Gastrocnemius medialis (tissue), 4 donors: Measurements from ENCODE around the gene IL23A. TPM values are rescaled to one million over a fixed set of nuclear protein-coding genes. Genes with fewer than 3 reads are reported as not detected.

Source experiments
- ATAC-seq, 2 donors: fragments of 150-250 bp; one replicate each; pipeline ENCODE4 v1.9.1; 2016
- DNase-seq, 2 donors: peaks; one replicate each; pipeline ENCODE4 v3.0.0-alpha.2; 2019
- H3K27ac ChIP-seq, 4 donors: fragments of 200-600 bp; sonication (generic); 1 replicate in 1 of 4; 2 replicates in 3 of 4; pipeline ENCODE4 v1.5.1; 2016 to 2018; ENCODE audit warnings: mild to moderate bottlenecking in 2 of 4, moderate library complexity in 1 of 4
- H3K27me3 ChIP-seq, 3 donors: fragments of 200-600 bp; sonication (generic) in 2 of 3; 1 replicate in 1 of 3; 2 replicates in 2 of 3; pipeline versions ENCODE4 v1.5.1 to v1.6.0; 2016 to 2019; ENCODE audit warnings: mild to moderate bottlenecking in 1 of 3, moderate library complexity in 1 of 3
- H3K36me3 ChIP-seq, 2 donors: fragments of 200-600 bp; sonication (generic) in 1 of 2; one replicate each; pipeline ENCODE4 v1.5.1; 2017 to 2018
- H3K4me1 ChIP-seq, 2 donors: fragments of 200-600 bp; sonication (generic) in 1 of 2; one replicate each; pipeline ENCODE4 v1.5.1; 2016 to 2017; ENCODE audit warnings: mild to moderate bottlenecking in 2 of 2
- H3K4me3 ChIP-seq, 4 donors: fragments of 200-600 bp; sonication (generic) in 3 of 4; 1 replicate in 1 of 4; 2 replicates in 3 of 4; pipeline ENCODE4 v1.5.1; 2016 to 2019; ENCODE audit warnings: mild to moderate bottlenecking in 2 of 4
- H3K9me3 ChIP-seq, 3 donors: fragments of 200-600 bp; sonication (generic) in 2 of 3; 1 replicate in 1 of 3; 2 replicates in 2 of 3; pipeline ENCODE4 v1.5.1; 2016 to 2019
- POLR2A ChIP-seq, 2 donors: fragments of 450-650 bp; IDR thresholded peaks; one replicate each; pipeline ENCODE4 v1.6.1; 2017; ENCODE audit warnings: antibody characterized with exemption in 2 of 2, mild to moderate bottlenecking in 2 of 2, moderate library complexity in 2 of 2
- in situ Hi-C, 4 donors: fragments of 200-750 bp; cut with MboI; loops; one replicate each; pipeline versions ENCODE4 v1.15.0 to v1.8.0; 2017; ENCODE audit warnings: low sequenced_read_pairs in 4 of 4
- intact Hi-C: fragments of 100-400 bp; cut with DNase I; formaldehyde crosslinking; loops from one replicate; pipeline ENCODE4 v1.15.1; 2023; ENCODE audit warnings: low total_unique reads
- total RNA-seq, 4 donors: library from RNA; depleted of rRNA; stranded (reverse); fragments of >200 nt; gene quantifications; one replicate each; pipeline versions ENCODE4 v1.1.0 to v1.2.3, GENCODE V29; 2016
- TF ChIP-seq, protein P1 (sequence below), 5 experiments: fragments of 450-650 bp in 3 of 5; fragments of 200-600 bp in 2 of 5; sonication (generic) in 2 of 5; IDR thresholded peaks in 4 of 5; conservative IDR thresholded peaks in 1 of 5; 1 replicate in 4 of 5; 2 replicates in 1 of 5; pipeline ENCODE4 v1.5.1; 2016 to 2019; ENCODE audit warnings: antibody characterized with exemption in 5 of 5, mild to moderate bottlenecking in 3 of 5, moderate library complexity in 3 of 5

The IL23A gene
- total RNA-seq, 4 donors from 2014 or later, result not detected

DNA sequence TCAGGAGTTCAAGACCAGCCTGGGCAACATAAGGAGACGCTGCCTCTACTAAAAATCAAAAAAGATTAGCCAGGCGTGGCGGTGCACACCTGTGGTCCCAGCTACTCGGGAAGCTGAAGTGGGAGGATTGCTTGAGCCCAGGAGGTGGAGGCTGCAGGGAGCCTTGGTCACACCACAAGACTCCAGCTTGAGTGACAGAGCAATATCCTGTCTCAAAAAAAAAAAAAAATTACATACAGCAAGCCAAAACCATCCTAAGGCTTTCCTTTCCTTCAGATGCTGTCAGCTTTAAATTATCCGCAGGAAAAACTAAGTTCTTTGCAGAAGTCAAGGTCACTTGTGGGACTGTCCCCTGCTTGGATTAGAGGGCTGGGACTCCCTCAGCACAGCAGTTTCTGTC lies 39.9 kb upstream of the IL23A start:
- Histone ChIP-seq H3K36me3 (no peaks in the 10 kb centered on the region), H3K9me3 (no peaks in the 10 kb centered on the region), H3K27me3 (no peaks in the 10 kb centered on the region), H3K4me3 (peak overlapping the region; percentile 74 to 95 (median 86)), H3K4me1 (peaks cover 78 to 83% of the 10 kb centered on the region in 2 donors), H3K27ac (peak overlapping the region; percentile 91 to 97 (median 94))
- intact Hi-C loops (no loop called here), in situ Hi-C loops (no loop called here)
- no peak for DNase-seq
- TF ChIP-seq, protein P1, sequence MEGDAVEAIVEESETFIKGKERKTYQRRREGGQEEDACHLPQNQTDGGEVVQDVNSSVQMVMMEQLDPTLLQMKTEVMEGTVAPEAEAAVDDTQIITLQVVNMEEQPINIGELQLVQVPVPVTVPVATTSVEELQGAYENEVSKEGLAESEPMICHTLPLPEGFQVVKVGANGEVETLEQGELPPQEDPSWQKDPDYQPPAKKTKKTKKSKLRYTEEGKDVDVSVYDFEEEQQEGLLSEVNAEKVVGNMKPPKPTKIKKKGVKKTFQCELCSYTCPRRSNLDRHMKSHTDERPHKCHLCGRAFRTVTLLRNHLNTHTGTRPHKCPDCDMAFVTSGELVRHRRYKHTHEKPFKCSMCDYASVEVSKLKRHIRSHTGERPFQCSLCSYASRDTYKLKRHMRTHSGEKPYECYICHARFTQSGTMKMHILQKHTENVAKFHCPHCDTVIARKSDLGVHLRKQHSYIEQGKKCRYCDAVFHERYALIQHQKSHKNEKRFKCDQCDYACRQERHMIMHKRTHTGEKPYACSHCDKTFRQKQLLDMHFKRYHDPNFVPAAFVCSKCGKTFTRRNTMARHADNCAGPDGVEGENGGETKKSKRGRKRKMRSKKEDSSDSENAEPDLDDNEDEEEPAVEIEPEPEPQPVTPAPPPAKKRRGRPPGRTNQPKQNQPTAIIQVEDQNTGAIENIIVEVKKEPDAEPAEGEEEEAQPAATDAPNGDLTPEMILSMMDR (IDR thresholded peaks at IDR 0.05 in 4 of 5, conservative IDR thresholded peaks at IDR 0.05 in 1 of 5), result no peak
- no peak for TF ChIP-seq POLR2A (IDR thresholded peaks at IDR 0.05)
- no peak for ATAC-seq

DNA sequence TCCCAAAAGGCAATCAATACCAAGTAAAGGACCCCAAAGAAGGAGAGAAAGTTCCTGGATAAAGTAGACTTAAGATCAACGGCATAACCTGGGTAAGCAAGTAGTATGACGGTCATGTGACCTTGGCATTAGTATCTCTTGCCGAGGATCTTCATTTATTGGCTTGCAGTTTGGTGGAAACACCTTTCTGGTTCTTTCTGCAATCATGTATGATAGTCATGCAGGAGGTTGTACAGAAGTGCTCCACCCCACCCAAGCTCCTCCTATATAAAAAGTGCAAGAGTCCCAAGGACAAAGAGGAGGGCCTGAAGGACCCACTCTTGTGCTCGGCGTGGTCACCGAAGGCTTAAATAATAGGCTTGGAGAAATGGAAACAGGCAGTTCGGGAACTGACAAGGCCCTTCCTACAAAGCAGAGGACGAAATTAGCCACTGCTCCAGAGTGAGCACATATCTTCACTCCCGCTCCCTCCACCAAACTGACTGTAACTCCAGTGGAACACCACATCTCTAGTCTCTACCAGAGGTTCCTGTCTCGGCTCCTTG lies 39.3 kb upstream of the IL23A start:
- ATAC-seq, result peak; percentile 2 to 8
- Histone ChIP-seq H3K36me3 (no peaks in the 10 kb centered on the region), H3K27me3 (no peaks in the 10 kb centered on the region), H3K4me1 (peaks cover 72 to 78% of the 10 kb centered on the region in 2 donors), H3K9me3 (no peaks in the 10 kb centered on the region), H3K27ac (peak overlapping the region; percentile 91 to 97 (median 94)), H3K4me3 (peak overlapping the region; percentile 74 to 95 (median 86))
- no peak for DNase-seq
- intact Hi-C loops (no loop called here), in situ Hi-C loops (no loop called here)
- no peak for TF ChIP-seq POLR2A (IDR thresholded peaks at IDR 0.05)
- TF ChIP-seq, protein P1 (IDR thresholded peaks at IDR 0.05 in 4 of 5, conservative IDR thresholded peaks at IDR 0.05 in 1 of 5), result no peak

DNA sequence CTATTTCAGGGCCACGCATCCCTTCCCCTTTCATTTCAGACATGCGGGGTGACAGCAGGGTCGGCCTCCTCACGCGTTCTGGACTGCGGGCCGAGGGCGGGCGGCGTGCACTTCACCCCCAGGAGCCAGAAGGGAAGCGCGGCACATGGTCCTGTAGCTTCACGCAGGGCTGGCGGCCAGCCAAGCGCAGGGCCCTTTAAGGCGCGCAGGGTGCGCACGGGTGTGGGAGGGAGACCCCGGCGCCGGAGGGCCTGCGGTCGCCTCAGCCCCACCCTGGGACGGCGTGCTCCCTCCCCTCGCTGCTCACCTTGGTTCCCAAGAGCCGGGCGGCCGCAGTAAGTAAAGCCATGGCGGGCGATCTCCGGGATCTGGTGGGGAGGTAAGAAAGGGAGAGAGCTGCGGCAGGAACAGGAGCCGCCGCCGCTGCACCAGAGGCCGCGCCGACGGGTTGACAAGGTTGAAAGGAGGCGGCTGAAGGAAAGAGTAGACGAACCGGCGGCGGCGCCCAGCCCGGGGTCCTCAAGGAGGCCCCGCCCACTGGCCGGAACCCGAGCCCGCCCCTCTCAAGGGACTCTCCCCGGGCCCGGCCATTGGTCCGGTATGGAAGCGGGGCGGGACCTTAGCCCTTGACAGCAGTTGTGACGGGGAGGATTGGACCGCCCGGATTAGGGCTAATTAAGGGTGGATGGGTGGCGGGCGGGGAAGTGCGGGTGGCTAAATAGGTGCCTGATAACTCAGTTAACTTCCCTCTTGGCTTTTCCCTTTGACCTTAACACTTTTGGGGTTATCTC lies 38.6 kb upstream of the IL23A start, which contains the start of gene CS:
CS (minus strand) TSS at position 478 of the 791 bp plus-strand sequence; CDS start at position 349, 129 bp downstream.
- Histone ChIP-seq H3K4me1 (peaks cover 66 to 71% of the 10 kb centered on the region in 2 donors), H3K9me3 (no peaks in the 10 kb centered on the region), H3K27me3 (no peaks in the 10 kb centered on the region), H3K27ac (peak within 1 kb of the TSS; percentile 91 to 97 (median 94)), H3K4me3 (peak within 1 kb of the TSS; percentile 74 to 95 (median 86)), H3K36me3 (no peaks in the 10 kb centered on the region)
- intact Hi-C loops, result loop anchor here (1.0 to 2.0 kb wide), 4 partner anchors 16 to 107 kb away; no protein-coding TSS in a partner anchor
- peak; percentile 86 to 92 for TF ChIP-seq POLR2A (IDR thresholded peaks at IDR 0.05)
- TF ChIP-seq, protein P1 (IDR thresholded peaks at IDR 0.05 in 4 of 5, conservative IDR thresholded peaks at IDR 0.05 in 1 of 5), result peak in 1 of 5 experiments; percentile 29
- DNase-seq, result peak; percentile 99
- ATAC-seq, result peak; percentile 82 to 94
- in situ Hi-C loops, result no loop called here

- no peaks in the 10 kb centered on the region for H3K27me3 ChIP-seq
- no peak for DNase-seq
- no peaks in the 10 kb centered on the region for H3K9me3 ChIP-seq
Measured at GRCh38 chr12:56300644-56301464, 37.8 kb upstream of the IL23A start.

More at GRCh38 chr12:56300644-56301464, 37.8 kb upstream of the IL23A start:
- in situ Hi-C loops (no loop called here), intact Hi-C loops (loop anchor here (1.0 to 2.0 kb wide), 4 partner anchors 15 to 108 kb away; no protein-coding TSS in a partner anchor)
- Histone ChIP-seq H3K36me3 (no peaks in the 10 kb centered on the region), H3K27ac (peak overlapping the region; percentile 91 to 97 (median 94)), H3K4me3 (peak overlapping the region; percentile 74 to 95 (median 86)), H3K4me1 (peaks cover 61 to 63% of the 10 kb centered on the region in 2 donors)
- ATAC-seq, result peak; percentile 40 to 44
- TF ChIP-seq, protein P1 (IDR thresholded peaks at IDR 0.05 in 4 of 5, conservative IDR thresholded peaks at IDR 0.05 in 1 of 5), result no peak
- TF ChIP-seq POLR2A (IDR thresholded peaks at IDR 0.05), result no peak
